ENCODE measurements around the gene SLC35G3.
"Not testable (repeated sequence)": the region's sequence is repeated elsewhere in the genome, so short reads cannot be mapped to it uniquely, and the experiment has no call there.

Gene SLC35G3

GRCh38 chr17:35163886-35164285, 30.3 kb downstream of the SLC35G3 start:
- DNase-seq (ENCODE audit: low read depth): no peak

- DNase-seq (ENCODE audit: low read depth): no peak
Observed at GRCh38 chr17:35162755-35163154, 31.4 kb downstream of the SLC35G3 start.

GRCh38 chr17:35161281-35161761, 32.9 kb downstream of the SLC35G3 start:
- no peak for DNase-seq (ENCODE audit: low read depth)

GRCh38 chr17:35160354-35161201, 33.6 kb downstream of the SLC35G3 start:
- DNase-seq (ENCODE audit: low read depth): no peak

GRCh38 chr17:35159940-35160339, 34.3 kb downstream of the SLC35G3 start:
- DNase-seq (ENCODE audit: low read depth): no peak

- no peak for DNase-seq (ENCODE audit: low read depth)
Observed at GRCh38 chr17:35155246-35155645, 38.9 kb downstream of the SLC35G3 start.

GRCh38 chr17:35154196-35155165, 39.7 kb downstream of the SLC35G3 start:
- no peak for DNase-seq (ENCODE audit: low read depth)

- DNase-seq (ENCODE audit: low read depth): no peak
Observed at GRCh38 chr17:35152421-35153140, 41.6 kb downstream of the SLC35G3 start.

GRCh38 chr17:35151080-35151479, 43.1 kb downstream of the SLC35G3 start:
- DNase-seq (ENCODE audit: low read depth): not testable (repeated sequence)

- DNase-seq (ENCODE audit: low read depth): no peak
Observed at GRCh38 chr17:35149941-35150340, 44.3 kb downstream of the SLC35G3 start.

- DNase-seq (ENCODE audit: low read depth): no peak
Observed at GRCh38 chr17:35148144-35148543, 46.0 kb downstream of the SLC35G3 start.

GRCh38 chr17:35147375-35147905, 46.8 kb downstream of the SLC35G3 start, which contains the start of gene UNC45B:
Gene UNC45B (plus strand): TSS chr17:35147817. CDS start chr17:35148264, 447 bp downstream.
- no peak for DNase-seq (ENCODE audit: low read depth)

GRCh38 chr17:35146214-35146833, 47.9 kb downstream of the SLC35G3 start:
- DNase-seq (ENCODE audit: low read depth): no peak

- no peak for DNase-seq (ENCODE audit: low read depth)
Observed at GRCh38 chr17:35144840-35145239, 49.4 kb downstream of the SLC35G3 start.
